B cell (primary cell): ENCODE measurements around the gene ARHGAP27. TPM values are rescaled to one million over a fixed set of nuclear protein-coding genes. Genes with fewer than 3 reads are reported as not detected.

Experiments used
- ATAC-seq: fragments of 200-7000 bp; cut with Tn5 transposase; one replicate; pipeline ENCODE4 v1.10.0; 2021; ENCODE audit warnings: low read depth, mild to moderate bottlenecking, moderate number of reproducible peaks, moderate library complexity
- CTCF ChIA-PET: fragments of 350-600 bp; sonication (Branson Sonifier 250); formaldehyde crosslinking; loops from one replicate; lab custom pipeline; 2021; ENCODE audit warnings: antibody characterized with exemption, inconsistent platforms; lab: Charles Lee
- POLR2A ChIA-PET: fragments of 350-600 bp; sonication (Branson Sonifier 250); formaldehyde crosslinking; loops from one replicate; lab custom pipeline; 2021; ENCODE audit warnings: antibody characterized with exemption; lab: Charles Lee
- DNase-seq: peaks from one replicate; pipeline ENCODE4 v3.0.0; 2013
- H2AFZ ChIP-seq: 2 replicates; pipeline ENCODE4 v1.6.1; 2012; ENCODE audit warnings: mild to moderate bottlenecking, low read depth, low read length; ENCODE audit not compliant: insufficient read depth, poor library complexity, severe bottlenecking
- H3K27ac ChIP-seq, 2 donors: 1 replicate in 1 of 2; 2 replicates in 1 of 2; pipeline ENCODE4 v1.5.1; 2012 to 2013; ENCODE audit warnings: low read length in 2 of 2, mild to moderate bottlenecking in 2 of 2, moderate library complexity in 1 of 2
- H3K27me3 ChIP-seq, 4 experiments: fragments of 200-600 bp in 1 of 4; sonication (generic) in 1 of 4; replicated peaks in 1 of 4; 1 replicate in 2 of 4; 2 replicates in 2 of 4; pipeline versions ENCODE4 v1.6.1 to v1.7.0; 2013 to 2016; ENCODE audit warnings: low read length in 3 of 4, mild to moderate bottlenecking in 2 of 4, mixed read lengths in 1 of 4, moderate library complexity in 1 of 4; ENCODE audit not compliant: insufficient read depth in 4 of 4, control insufficient read depth in 3 of 4; ENCODE audit errors: control extremely low read depth in 1 of 4
- H3K36me3 ChIP-seq, 2 experiments: replicated peaks in 1 of 2; 1 replicate in 1 of 2; 2 replicates in 1 of 2; pipeline versions ENCODE4 v1.6.1 to v1.7.1; 2013; ENCODE audit warnings: low read length in 1 of 2; ENCODE audit not compliant: insufficient read depth in 2 of 2, control insufficient read depth in 1 of 2; ENCODE audit errors: control extremely low read depth in 1 of 2, extremely low read depth in 1 of 2
- H3K4me1 ChIP-seq, 2 donors: fragments of 200-600 bp in 1 of 2; sonication (generic) in 1 of 2; 1 replicate in 1 of 2; 2 replicates in 1 of 2; pipeline versions ENCODE4 v1.5.1 to v1.6.1; 2013 to 2017; ENCODE audit warnings: low read length in 2 of 2; ENCODE audit not compliant: control insufficient read depth in 2 of 2, insufficient read depth in 2 of 2
- H3K4me2 ChIP-seq: replicated peaks from 2 replicates; pipeline ENCODE3; 2012; ENCODE audit warnings: mild to moderate bottlenecking, low read depth, low read length; ENCODE audit not compliant: poor library complexity, severe bottlenecking
- H3K4me3 ChIP-seq, 5 experiments: fragments of 200-600 bp in 1 of 5; sonication (generic) in 1 of 5; 1 replicate in 3 of 5; 2 replicates in 2 of 5; pipeline versions ENCODE4 v1.5.1 to v1.7.0; 2011 to 2016; ENCODE audit warnings: low read length in 4 of 5, mild to moderate bottlenecking in 4 of 5, low read depth in 2 of 5, control low read depth in 1 of 5, moderate library complexity in 1 of 5; ENCODE audit not compliant: insufficient read depth in 1 of 5; ENCODE audit errors: control extremely low read depth in 1 of 5, extremely low read depth in 1 of 5
- H3K79me2 ChIP-seq: fragments of 200-600 bp; sonication (generic); one replicate; pipeline ENCODE4 v1.6.0; 2016; ENCODE audit warnings: low read length; ENCODE audit not compliant: control insufficient read depth, insufficient read depth
- H3K9ac ChIP-seq: fragments of 200-600 bp; sonication (generic); 2 replicates; pipeline ENCODE4 v1.6.1; 2017; ENCODE audit warnings: mild to moderate bottlenecking, low read length, moderate library complexity
- H3K9me3 ChIP-seq, 3 donors: one replicate each; pipeline versions ENCODE4 v1.6.1 to v1.7.1; 2013; ENCODE audit warnings: low read length in 2 of 3; ENCODE audit not compliant: control insufficient read depth in 2 of 3, insufficient read depth in 1 of 3; ENCODE audit errors: control extremely low read depth in 1 of 3
- H4K20me1 ChIP-seq: 2 replicates; pipeline ENCODE4 v1.6.0; 2012; ENCODE audit warnings: mild to moderate bottlenecking, low read length; ENCODE audit not compliant: insufficient read depth, control insufficient read depth, poor library complexity, severe bottlenecking
- H3K27ac Mint-ChIP-seq: one replicate; pipeline ENCODE4 v1.8.0; 2021; ENCODE audit warnings: mixed read lengths
- H3K27me3 Mint-ChIP-seq: one replicate; pipeline ENCODE4 v1.8.0; 2021; ENCODE audit warnings: mixed read lengths
- H3K4me1 Mint-ChIP-seq: one replicate; pipeline ENCODE4 v1.8.0; 2021; ENCODE audit warnings: mixed read lengths
- H3K4me3 Mint-ChIP-seq: one replicate; pipeline ENCODE4 v1.8.0; 2021; ENCODE audit warnings: mixed read lengths
- H3K9me3 Mint-ChIP-seq: one replicate; pipeline ENCODE4 v1.8.0; 2022; ENCODE audit warnings: mixed read lengths; ENCODE audit not compliant: insufficient read depth
- CTCF ChIP-seq: fragments of 200-600 bp; IDR thresholded peaks from one replicate; pipeline ENCODE4 v1.8.0; 2022; ENCODE audit warnings: antibody characterized with exemption, mild to moderate bottlenecking
- EZH2 ChIP-seq: IDR thresholded peaks from 2 replicates; pipeline ENCODE4 v1.6.1; 2012; ENCODE audit warnings: borderline replicate concordance, low read depth, mild to moderate bottlenecking, moderate library complexity, low read length; ENCODE audit not compliant: insufficient read depth, poor library complexity, severe bottlenecking
- WGBS: methylation state at CpG from one replicate; pipeline ENCODE4 v1.1.5; 2013; ENCODE audit warnings: missing lambda C conversion rate; ENCODE audit not compliant: insufficient coverage; 5-methylcytosine and 5-hydroxymethylcytosine counted together
- intact Hi-C: fragments of 100-400 bp; cut with micrococcal nuclease; formaldehyde crosslinking; loops from one replicate; pipeline ENCODE4 v1.10.0; 2022
- polyA plus RNA-seq: library from polyadenylated mRNA; depleted of rRNA; stranded (reverse); fragments of >200 nt; gene quantifications from 2 replicates; pipeline ENCODE4 v1.2.3, GENCODE V29; 2012
- total RNA-seq, 2 donors: library from RNA; stranded (reverse); fragments of 120-200 nt in 1 of 2; gene quantifications; 1 replicate in 1 of 2; 2 replicates in 1 of 2; pipeline versions ENCODE4 v1.2.3 to v1.2.4, GENCODE V29; 2013 to 2022

ARHGAP27 gene
- total and polyA plus RNA-seq, 2 donors (not counting 1 experiment from before 2014, with no cell fraction given), result 159 to 227 TPM

DNA sequence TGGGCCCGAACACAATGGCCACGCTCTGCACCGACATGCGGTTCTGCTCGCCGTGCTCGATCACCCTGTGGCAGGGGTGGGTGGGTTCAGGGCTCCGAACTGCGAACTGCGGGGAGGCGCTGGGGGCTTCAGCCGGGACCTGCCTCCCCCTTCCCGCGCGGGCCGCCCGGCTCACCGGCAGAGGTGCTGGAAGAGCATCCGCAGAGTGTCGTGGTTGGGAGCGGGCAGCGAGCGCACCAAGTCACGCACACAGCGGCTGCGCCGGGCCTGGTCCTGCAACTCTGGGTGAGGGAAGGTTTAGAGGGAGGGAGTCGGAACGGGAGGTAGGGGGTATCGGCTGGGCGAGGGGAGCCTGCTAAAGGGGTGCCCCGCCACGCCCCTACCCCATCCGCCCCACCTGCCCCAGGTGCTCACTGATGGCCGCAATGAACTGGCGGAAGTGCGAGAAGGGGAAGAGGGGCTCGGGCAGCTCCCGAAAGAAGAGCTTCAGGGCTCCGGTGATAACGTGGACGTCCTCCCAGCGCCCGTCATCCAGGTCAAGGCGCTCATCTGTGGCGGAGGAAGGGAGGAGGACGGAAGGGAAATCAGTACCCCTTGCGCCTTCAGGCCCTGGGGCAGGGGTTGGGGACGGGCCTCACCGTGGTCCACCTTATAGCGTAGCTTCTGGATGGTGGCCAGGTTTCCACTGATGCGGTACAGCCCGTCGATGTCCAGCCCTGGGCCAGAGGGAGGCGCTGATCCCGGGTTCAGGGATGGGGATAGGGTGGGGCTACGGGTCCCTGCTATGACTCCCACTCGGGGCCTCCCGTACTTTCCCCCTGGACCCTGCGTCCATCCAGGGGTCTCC is 36.9 kb downstream of the ARHGAP27 start:
- Histone ChIP-seq H3K4me1 (no peaks in the 10 kb centered on the region), H3K9ac (no peak overlapping the region), H3K4me2 (no peak overlapping the region), H3K79me2 (no peaks in the 10 kb centered on the region), H3K27ac (no peak overlapping the region), H3K4me3 (no peak overlapping the region), H3K9me3 (no peaks in the 10 kb centered on the region), H4K20me1 (peaks cover 35% of the 10 kb centered on the region), H3K27me3 (no peaks in the 10 kb centered on the region), H2AFZ (no peak overlapping the region), H3K36me3 (peaks cover 0 to 68% of the 10 kb centered on the region in 2 experiments)
- DNase-seq (peak; percentile 17), ATAC-seq (no peak)
- no peak overlapping the region for H3K4me3 Mint-ChIP-seq
- TF ChIP-seq EZH2 (no peak), CTCF (no peak)
- 95% methylated on average over 57 of the region's 60 CpGs for WGBS
- no peak overlapping the region for H3K27ac Mint-ChIP-seq
- intact Hi-C loops, result loop anchor here (1.0 kb wide), 1 partner anchor 33 kb away; no protein-coding TSS in a partner anchor
- H3K4me1 Mint-ChIP-seq, result peaks cover 2% of the 10 kb centered on the region
- no peaks in the 10 kb centered on the region for H3K27me3 Mint-ChIP-seq
- ChIA-PET POLR2A (no interaction called here), CTCF (interaction anchor here (0.6 to 18.7 kb wide), 9 partner anchors 14 to 262 kb away, joined by 3 to 520 read pairs (median 3); no protein-coding TSS in a partner anchor)
- no peaks in the 10 kb centered on the region for H3K9me3 Mint-ChIP-seq
